ENCODE data around the gene RXRA.

Gene RXRA

DNA sequence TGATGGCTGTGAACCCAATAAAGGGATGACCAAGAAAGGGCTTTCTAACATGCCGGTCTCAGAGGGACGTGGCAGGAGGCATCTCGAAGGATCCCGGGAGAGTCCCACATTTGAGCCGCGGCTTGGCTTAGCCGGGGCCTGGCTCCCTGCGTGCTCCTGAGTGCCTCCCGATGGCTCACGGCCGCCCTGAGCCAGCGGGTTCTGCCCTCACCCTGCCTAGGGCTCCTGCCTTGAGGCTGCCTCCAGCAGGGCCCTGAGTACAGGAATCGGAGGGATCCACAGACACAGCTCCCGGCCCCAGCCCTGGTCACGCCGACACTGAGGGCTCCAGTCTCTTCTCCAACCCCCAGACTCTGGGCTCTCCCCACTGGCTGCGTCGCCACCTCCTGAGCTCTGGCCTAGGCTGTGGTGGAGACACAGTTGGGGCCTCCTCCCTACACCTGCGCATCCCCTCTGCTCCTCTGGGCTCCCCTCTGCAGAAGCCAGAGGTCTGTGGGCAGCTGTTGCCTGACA lies 44.1 kb upstream of the RXRA start:
- CTCF ChIA-PET = interaction anchor here (0.6 to 0.8 kb wide), 2 partner anchors 25 to 1201 kb away, joined by 3 to 6 read pairs; no protein-coding TSS in a partner anchor
- no peaks in the 10 kb centered on the region for H3K36me3 ChIP-seq (ENCODE audit: control insufficient read depth in 2 of 2, insufficient read depth in 1 of 2, low read length in 2 of 2)
- H3K9me3 ChIP-seq (ENCODE audit: control insufficient read depth, insufficient read depth, low read depth, low read length) = no peaks in the 10 kb centered on the region
- no peak overlapping the region for H3K27ac ChIP-seq (ENCODE audit: extremely low read depth, low read depth, low read length)
- no peak overlapping the region for H3K4me3 ChIP-seq (ENCODE audit: low read depth, low read length)
- TF ChIP-seq ZNF513 (tag by site-specific recombination; IDR thresholded peaks at IDR 0.05) = no peak
- TF ChIP-seq SP7 (tag by site-specific recombination; IDR thresholded peaks at IDR 0.05) = no peak
- no peak for TF ChIP-seq ZNF664 (tag by site-specific recombination; IDR thresholded peaks at IDR 0.05)
- TF ChIP-seq ZNF621 (tag by site-specific recombination; IDR thresholded peaks at IDR 0.05) = no peak
- no peak for TF ChIP-seq PBX3 (CRISPR knock-in tag; IDR thresholded peaks at IDR 0.05)
- no peak for TF ChIP-seq RBAK (tag by site-specific recombination; IDR thresholded peaks at IDR 0.05)
- no peak for TF ChIP-seq ZNF624 (tag by site-specific recombination; IDR thresholded peaks at IDR 0.05)
- TF ChIP-seq, protein P1, sequence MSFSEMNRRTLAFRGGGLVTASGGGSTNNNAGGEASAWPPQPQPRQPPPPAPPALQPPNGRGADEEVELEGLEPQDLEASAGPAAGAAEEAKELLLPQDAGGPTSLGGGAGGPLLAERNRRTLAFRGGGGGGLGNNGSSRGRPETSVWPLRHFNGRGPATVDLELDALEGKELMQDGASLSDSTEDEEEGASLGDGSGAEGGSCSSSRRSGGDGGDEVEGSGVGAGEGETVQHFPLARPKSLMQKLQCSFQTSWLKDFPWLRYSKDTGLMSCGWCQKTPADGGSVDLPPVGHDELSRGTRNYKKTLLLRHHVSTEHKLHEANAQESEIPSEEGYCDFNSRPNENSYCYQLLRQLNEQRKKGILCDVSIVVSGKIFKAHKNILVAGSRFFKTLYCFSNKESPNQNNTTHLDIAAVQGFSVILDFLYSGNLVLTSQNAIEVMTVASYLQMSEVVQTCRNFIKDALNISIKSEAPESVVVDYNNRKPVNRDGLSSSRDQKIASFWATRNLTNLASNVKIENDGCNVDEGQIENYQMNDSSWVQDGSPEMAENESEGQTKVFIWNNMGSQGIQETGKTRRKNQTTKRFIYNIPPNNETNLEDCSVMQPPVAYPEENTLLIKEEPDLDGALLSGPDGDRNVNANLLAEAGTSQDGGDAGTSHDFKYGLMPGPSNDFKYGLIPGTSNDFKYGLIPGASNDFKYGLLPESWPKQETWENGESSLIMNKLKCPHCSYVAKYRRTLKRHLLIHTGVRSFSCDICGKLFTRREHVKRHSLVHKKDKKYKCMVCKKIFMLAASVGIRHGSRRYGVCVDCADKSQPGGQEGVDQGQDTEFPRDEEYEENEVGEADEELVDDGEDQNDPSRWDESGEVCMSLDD (tag by site-specific recombination; IDR thresholded peaks at IDR 0.05) = no peak
- TF ChIP-seq EGR2 (tag by site-specific recombination; IDR thresholded peaks at IDR 0.05; ENCODE audit: low read depth) = no peak
- no peak for TF ChIP-seq ZNF747 (tag by site-specific recombination; IDR thresholded peaks at IDR 0.05)
- no peak for TF ChIP-seq PRDM2 (tag by site-specific recombination; IDR thresholded peaks at IDR 0.05; ENCODE audit: borderline replicate concordance)
- TF ChIP-seq KLF9 (tag by site-specific recombination; IDR thresholded peaks at IDR 0.05; ENCODE audit: low read depth) = no peak
- H3K4me1 ChIP-seq (ENCODE audit: control insufficient read depth, insufficient read depth, low read length) = no peaks in the 10 kb centered on the region
- POLR2A ChIA-PET = no interaction called here

DNA sequence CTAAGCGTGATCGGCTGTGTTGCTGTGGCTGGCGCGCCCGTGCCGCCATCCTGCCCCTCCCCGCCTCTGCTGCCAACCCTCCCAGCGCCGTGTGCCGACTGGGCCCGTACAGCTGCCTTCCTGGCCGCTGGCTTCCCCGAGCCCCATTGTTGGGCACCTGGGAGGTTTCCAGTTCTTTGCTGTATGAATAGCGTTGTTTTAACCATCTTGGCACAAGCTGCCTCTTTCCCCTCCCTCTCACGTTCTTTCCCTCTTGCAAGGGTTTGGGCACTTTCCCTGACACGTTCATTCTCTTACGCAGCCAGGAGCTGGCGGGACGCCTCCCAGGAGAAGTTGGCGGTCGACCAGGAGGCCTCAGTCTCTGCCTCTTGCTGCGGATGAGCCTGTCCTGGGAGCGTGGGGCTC lies 43.1 kb upstream of the RXRA start:
- ChIA-PET CTCF (no interaction called here), POLR2A (no interaction called here)
- Histone ChIP-seq H3K9me3 (ENCODE audit: control insufficient read depth, insufficient read depth, low read depth, low read length) (no peaks in the 10 kb centered on the region), H3K36me3 (ENCODE audit: control insufficient read depth in 2 of 2, insufficient read depth in 1 of 2, low read length in 2 of 2) (no peaks in the 10 kb centered on the region), H3K4me3 (ENCODE audit: low read depth, low read length) (no peak overlapping the region), H3K4me1 (ENCODE audit: control insufficient read depth, insufficient read depth, low read length) (no peaks in the 10 kb centered on the region), H3K27ac (ENCODE audit: extremely low read depth, low read depth, low read length) (no peak overlapping the region)
- TF ChIP-seq ZNF48 (tag by site-specific recombination; IDR thresholded peaks at IDR 0.05) (no peak), ZXDB (tag by site-specific recombination; IDR thresholded peaks at IDR 0.05) (no peak), PATZ1 (tag by site-specific recombination; IDR thresholded peaks at IDR 0.05) (no peak), ZNF19 (tag by site-specific recombination; IDR thresholded peaks at IDR 0.05; ENCODE audit: low read depth) (no peak), ZNF623 (tag by site-specific recombination; IDR thresholded peaks at IDR 0.05) (no peak), ZNF785 (tag by site-specific recombination; IDR thresholded peaks at IDR 0.05) (no peak), EGR2 (tag by site-specific recombination; IDR thresholded peaks at IDR 0.05; ENCODE audit: low read depth) (no peak), ZNF184 (tag by site-specific recombination; IDR thresholded peaks at IDR 0.05) (no peak)
- TF ChIP-seq, protein P2, sequence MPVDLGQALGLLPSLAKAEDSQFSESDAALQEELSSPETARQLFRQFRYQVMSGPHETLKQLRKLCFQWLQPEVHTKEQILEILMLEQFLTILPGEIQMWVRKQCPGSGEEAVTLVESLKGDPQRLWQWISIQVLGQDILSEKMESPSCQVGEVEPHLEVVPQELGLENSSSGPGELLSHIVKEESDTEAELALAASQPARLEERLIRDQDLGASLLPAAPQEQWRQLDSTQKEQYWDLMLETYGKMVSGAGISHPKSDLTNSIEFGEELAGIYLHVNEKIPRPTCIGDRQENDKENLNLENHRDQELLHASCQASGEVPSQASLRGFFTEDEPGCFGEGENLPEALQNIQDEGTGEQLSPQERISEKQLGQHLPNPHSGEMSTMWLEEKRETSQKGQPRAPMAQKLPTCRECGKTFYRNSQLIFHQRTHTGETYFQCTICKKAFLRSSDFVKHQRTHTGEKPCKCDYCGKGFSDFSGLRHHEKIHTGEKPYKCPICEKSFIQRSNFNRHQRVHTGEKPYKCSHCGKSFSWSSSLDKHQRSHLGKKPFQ (tag by site-specific recombination; IDR thresholded peaks at IDR 0.05) = no peak

Data from HEK293 (cell line).